Measurements from ENCODE around the gene PPM1F.
"Not testable (repeated sequence)": the region's sequence is repeated elsewhere in the genome, so short reads cannot be mapped to it uniquely, and the experiment has no call there.

The PPM1F gene

GRCh38 chr22:21889251-21889990 lies 63.2 kb downstream of the PPM1F start:
- DNase-seq (ENCODE audit: low spot score) = no peak

GRCh38 chr22:21887841-21888240 lies 64.8 kb downstream of the PPM1F start:
- DNase-seq (ENCODE audit: low spot score) = no peak

- DNase-seq (ENCODE audit: low spot score) = not testable (repeated sequence)
Observed at GRCh38 chr22:21883930-21884329, 68.7 kb downstream of the PPM1F start.

- DNase-seq (ENCODE audit: low spot score) = not testable (repeated sequence)
Observed at GRCh38 chr22:21882754-21883333, 69.8 kb downstream of the PPM1F start.

GRCh38 chr22:21881841-21882753 lies 70.6 kb downstream of the PPM1F start:
- DNase-seq (ENCODE audit: low spot score) = no peak

GRCh38 chr22:21876486-21877176 lies 76.0 kb downstream of the PPM1F start:
- DNase-seq (ENCODE audit: low spot score) = peak; percentile 51

- not testable (repeated sequence) for DNase-seq (ENCODE audit: low spot score)
Observed at GRCh38 chr22:21874953-21875352, 77.7 kb downstream of the PPM1F start.

GRCh38 chr22:21873619-21874018 lies 79.0 kb downstream of the PPM1F start:
- no peak for DNase-seq (ENCODE audit: low spot score)

GRCh38 chr22:21872741-21873140 lies 79.9 kb downstream of the PPM1F start:
- not testable (repeated sequence) for DNase-seq (ENCODE audit: low spot score)
